Measurements from ENCODE around the gene COL8A1.

GRCh38 chr3:99838755-99839154, 200.4 kb downstream of the COL8A1 start:
- TF ChIP-seq TARDBP (IDR thresholded peaks at IDR 0.05), result no peak
- no peak for TF ChIP-seq FOXM1 (IDR thresholded peaks at IDR 0.05; ENCODE audit: borderline replicate concordance)
- no peak for TF ChIP-seq SUZ12 (IDR thresholded peaks at IDR 0.05)
- no peak for TF ChIP-seq SP1 (IDR thresholded peaks at IDR 0.05)
- TF ChIP-seq HDGF (IDR thresholded peaks at IDR 0.05; ENCODE audit: borderline replicate concordance), result no peak
- TF ChIP-seq FOXK2 (IDR thresholded peaks at IDR 0.05), result no peak
- TF ChIP-seq ARNT (IDR thresholded peaks at IDR 0.05), result no peak
- TF ChIP-seq ZNF384 (IDR thresholded peaks at IDR 0.05), result no peak
- no peak for TF ChIP-seq FOXA1 (IDR thresholded peaks at IDR 0.05)
- TF ChIP-seq ELF4 (IDR thresholded peaks at IDR 0.05), result no peak
- TF ChIP-seq NFRKB (IDR thresholded peaks at IDR 0.05), result no peak
